Activated T-helper 2 cell treated with anti-CD3 and anti-CD28 coated beads, Interferon-gamma antibody, Interleukin-2, Interleukin-4, amounts not matched to agents 10 μg/mL and 5 μg/mL and 100 μg/mL, durations not matched to agents 14 hours and 24 hours and 36 hours (primary cell): ENCODE measurements around the gene DSCAM. TPM values are rescaled to one million over a fixed set of nuclear protein-coding genes. Genes with fewer than 3 reads are reported as not detected.

Experiments used
- DNase-seq: peaks from one replicate; pipeline ENCODE4 v3.0.0; 2021; ENCODE audit warnings: low spot score
- H3K27ac Mint-ChIP-seq: one replicate; pipeline ENCODE4 v1.8.0; 2021; ENCODE audit warnings: mixed read lengths
- H3K27me3 Mint-ChIP-seq: one replicate; pipeline ENCODE4 v1.8.0; 2021; ENCODE audit warnings: low read depth, mixed read lengths
- H3K36me3 Mint-ChIP-seq: one replicate; pipeline ENCODE4 v1.8.0; 2021; ENCODE audit warnings: low read depth, mixed read lengths
- H3K4me1 Mint-ChIP-seq: one replicate; pipeline ENCODE4 v1.8.0; 2021; ENCODE audit warnings: low read depth, mixed read lengths
- H3K4me3 Mint-ChIP-seq: one replicate; pipeline ENCODE4 v1.8.0; 2021; ENCODE audit warnings: low read depth, mild to moderate bottlenecking, moderate library complexity, mixed read lengths
- H3K9me3 Mint-ChIP-seq: one replicate; pipeline ENCODE4 v1.8.0; 2021; ENCODE audit warnings: mixed read lengths
- intact Hi-C: fragments of 100-400 bp; cut with micrococcal nuclease; formaldehyde crosslinking; loops from one replicate; pipeline ENCODE4 v1.15.1; 2023
- total RNA-seq: library from RNA; stranded (reverse); gene quantifications from 2 replicates; pipeline ENCODE4 v1.2.3, GENCODE V29; 2022

Gene DSCAM
- total RNA-seq, 1 donor from 2014 or later, result not detected

GRCh38 chr21:40753756-40754155, 93.2 kb downstream of the DSCAM start:
- Mint-ChIP-seq H3K27me3 (no peaks in the 10 kb centered on the region), H3K27ac (no peak overlapping the region), H3K36me3 (no peaks in the 10 kb centered on the region), H3K4me1 (no peaks in the 10 kb centered on the region), H3K9me3 (peaks cover 10% of the 10 kb centered on the region), H3K4me3 (no peak overlapping the region)
- no peak for DNase-seq
- intact Hi-C loops, result no loop called here

GRCh38 chr21:40752125-40752524, 94.8 kb downstream of the DSCAM start:
- Mint-ChIP-seq H3K4me1 (no peaks in the 10 kb centered on the region), H3K4me3 (no peak overlapping the region), H3K9me3 (peaks cover 9% of the 10 kb centered on the region), H3K27me3 (no peaks in the 10 kb centered on the region), H3K27ac (no peak overlapping the region), H3K36me3 (no peaks in the 10 kb centered on the region)
- intact Hi-C loops, result no loop called here
- no peak for DNase-seq

DNA sequence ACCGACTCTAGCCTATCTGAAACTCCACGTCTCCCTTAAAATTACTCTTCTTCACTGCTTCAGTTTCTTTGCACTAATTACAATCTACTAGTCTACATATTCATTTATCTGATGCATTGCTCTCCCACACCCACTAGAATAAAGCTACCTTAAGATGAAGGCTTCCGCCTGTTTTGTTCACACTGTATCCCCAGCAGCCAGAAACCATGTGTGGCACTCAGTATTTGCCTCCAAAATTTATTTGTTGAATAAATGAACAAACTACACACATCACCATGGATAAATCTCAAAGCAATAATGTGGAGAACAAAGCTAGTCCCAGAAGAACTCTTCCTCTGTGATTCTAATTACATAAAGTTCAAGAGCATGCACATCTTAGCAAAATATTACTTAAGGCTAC, 95.7 kb downstream of the DSCAM start:
- Mint-ChIP-seq H3K9me3 (peaks cover 9% of the 10 kb centered on the region), H3K27me3 (no peaks in the 10 kb centered on the region)
- intact Hi-C loops, result no loop called here

GRCh38 chr21:40736145-40736544, 110.8 kb downstream of the DSCAM start:
- intact Hi-C loops, result no loop called here
- H3K36me3 Mint-ChIP-seq, result no peaks in the 10 kb centered on the region
- H3K4me3 Mint-ChIP-seq, result no peak overlapping the region
- H3K9me3 Mint-ChIP-seq, result peaks cover 4% of the 10 kb centered on the region
- H3K27me3 Mint-ChIP-seq, result no peaks in the 10 kb centered on the region
- H3K27ac Mint-ChIP-seq, result no peak overlapping the region
- DNase-seq, result no peak
- H3K4me1 Mint-ChIP-seq, result no peaks in the 10 kb centered on the region

More for the DNA sequence above, 95.7 kb downstream of the DSCAM start:
- no peaks in the 10 kb centered on the region for H3K36me3 Mint-ChIP-seq
- H3K4me3 Mint-ChIP-seq, result no peak overlapping the region
- no peaks in the 10 kb centered on the region for H3K4me1 Mint-ChIP-seq
- no peak overlapping the region for H3K27ac Mint-ChIP-seq
- no peak for DNase-seq

DNA sequence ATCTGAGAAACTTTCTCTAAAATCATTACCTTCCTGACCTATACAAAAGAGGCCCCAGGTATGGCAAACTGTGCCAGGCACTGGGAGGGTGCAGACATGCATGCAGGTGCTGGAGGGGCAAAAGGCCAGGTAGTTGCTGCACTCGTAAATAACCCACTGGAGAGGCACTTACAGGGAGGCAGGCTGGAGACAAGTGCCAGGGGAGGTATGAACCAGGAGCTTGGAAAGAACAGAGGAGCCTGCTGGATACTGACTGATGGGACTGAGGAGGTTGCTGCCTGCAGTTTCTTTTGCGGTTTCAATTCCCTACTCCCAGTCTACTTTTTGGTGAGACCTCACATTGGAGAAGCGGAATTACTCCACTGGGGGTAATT, 113.9 kb downstream of the DSCAM start:
- H3K4me1 Mint-ChIP-seq, result no peaks in the 10 kb centered on the region
- DNase-seq, result no peak
- no peak overlapping the region for H3K4me3 Mint-ChIP-seq
- no peak overlapping the region for H3K27ac Mint-ChIP-seq
- H3K27me3 Mint-ChIP-seq, result no peaks in the 10 kb centered on the region
- peaks cover 2% of the 10 kb centered on the region for H3K9me3 Mint-ChIP-seq
- H3K36me3 Mint-ChIP-seq, result no peaks in the 10 kb centered on the region
- intact Hi-C loops, result no loop called here

GRCh38 chr21:40732253-40733023, 114.5 kb downstream of the DSCAM start:
- Mint-ChIP-seq H3K4me3 (no peak overlapping the region), H3K4me1 (no peaks in the 10 kb centered on the region), H3K9me3 (peaks cover 7% of the 10 kb centered on the region), H3K27ac (no peak overlapping the region), H3K27me3 (no peaks in the 10 kb centered on the region), H3K36me3 (no peaks in the 10 kb centered on the region)
- no peak for DNase-seq
- intact Hi-C loops, result no loop called here

- Mint-ChIP-seq H3K9me3 (peaks cover 13% of the 10 kb centered on the region), H3K36me3 (no peaks in the 10 kb centered on the region), H3K4me3 (no peak overlapping the region), H3K27ac (no peak overlapping the region), H3K4me1 (no peaks in the 10 kb centered on the region), H3K27me3 (no peaks in the 10 kb centered on the region)
- intact Hi-C loops, result no loop called here
- no peak for DNase-seq
These were observed 115.8 kb downstream of the DSCAM start for GRCh38 chr21:40731206-40731605.

- intact Hi-C loops, result no loop called here
- H3K9me3 Mint-ChIP-seq, result peaks cover 17% of the 10 kb centered on the region
- H3K27ac Mint-ChIP-seq, result no peak overlapping the region
- no peaks in the 10 kb centered on the region for H3K36me3 Mint-ChIP-seq
- H3K4me1 Mint-ChIP-seq, result no peaks in the 10 kb centered on the region
- H3K27me3 Mint-ChIP-seq, result no peaks in the 10 kb centered on the region
- no peak for DNase-seq
- H3K4me3 Mint-ChIP-seq, result no peak overlapping the region
These were observed 116.5 kb downstream of the DSCAM start for GRCh38 chr21:40730426-40730800.

- Mint-ChIP-seq H3K27me3 (no peaks in the 10 kb centered on the region), H3K9me3 (peaks cover 22% of the 10 kb centered on the region), H3K4me3 (no peak overlapping the region), H3K36me3 (no peaks in the 10 kb centered on the region), H3K27ac (no peak overlapping the region), H3K4me1 (no peaks in the 10 kb centered on the region)
- intact Hi-C loops, result no loop called here
- DNase-seq, result no peak
These were observed 117.1 kb downstream of the DSCAM start for GRCh38 chr21:40729761-40730425.

DNA sequence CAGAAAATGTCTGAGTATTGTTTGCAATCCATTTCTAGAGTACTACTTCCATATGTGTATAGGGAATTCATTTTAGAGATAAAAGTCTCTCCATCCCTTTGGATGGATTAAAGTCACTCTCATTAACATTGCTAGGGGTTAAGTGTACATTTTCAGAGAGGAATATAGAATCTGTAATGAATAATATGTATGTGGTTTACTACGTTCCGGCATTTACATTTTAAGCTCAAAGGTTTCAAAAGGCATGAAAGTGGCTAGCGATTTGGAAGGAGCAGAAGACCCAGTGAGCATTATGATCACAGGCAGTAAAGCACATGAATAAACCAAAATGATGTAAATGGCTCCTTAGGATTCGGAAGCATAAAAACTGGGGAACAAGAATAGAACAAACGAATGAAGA, 123.0 kb downstream of the DSCAM start:
- Mint-ChIP-seq H3K4me3 (no peak overlapping the region), H3K27ac (no peak overlapping the region), H3K36me3 (no peaks in the 10 kb centered on the region), H3K9me3 (peaks cover 47% of the 10 kb centered on the region), H3K27me3 (no peaks in the 10 kb centered on the region), H3K4me1 (no peaks in the 10 kb centered on the region)
- no peak for DNase-seq
- intact Hi-C loops, result no loop called here

- intact Hi-C loops, result no loop called here
- Mint-ChIP-seq H3K27ac (no peak overlapping the region), H3K4me1 (no peaks in the 10 kb centered on the region), H3K4me3 (no peak overlapping the region), H3K9me3 (peaks cover 50% of the 10 kb centered on the region), H3K36me3 (no peaks in the 10 kb centered on the region), H3K27me3 (no peaks in the 10 kb centered on the region)
- DNase-seq, result no peak
These were observed 123.6 kb downstream of the DSCAM start for GRCh38 chr21:40723317-40723716.

- intact Hi-C loops, result no loop called here
- Mint-ChIP-seq H3K9me3 (peaks cover 39% of the 10 kb centered on the region), H3K4me1 (no peaks in the 10 kb centered on the region), H3K36me3 (no peaks in the 10 kb centered on the region), H3K4me3 (no peak overlapping the region), H3K27ac (no peak overlapping the region), H3K27me3 (no peaks in the 10 kb centered on the region)
- no peak for DNase-seq
These were observed 127.3 kb downstream of the DSCAM start for GRCh38 chr21:40719615-40720014.

DNA sequence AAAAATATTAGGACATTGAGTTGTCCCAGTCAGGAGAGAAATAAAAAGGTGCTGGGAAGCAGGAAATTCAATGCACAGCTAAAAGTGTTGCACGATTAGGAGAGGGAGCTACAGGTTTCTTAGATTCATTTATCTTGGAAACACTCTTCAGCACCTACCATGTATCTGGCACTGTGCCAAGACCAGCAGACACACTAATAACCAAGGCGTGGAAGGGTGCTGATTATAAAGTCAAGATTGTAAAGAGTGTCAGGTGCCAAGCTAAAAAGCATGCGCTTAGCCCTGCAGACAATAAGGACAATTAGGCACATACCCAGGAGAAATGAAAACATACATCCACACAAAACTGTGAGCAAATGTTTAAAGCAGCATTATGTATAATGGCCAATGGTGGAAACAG, 129.9 kb downstream of the DSCAM start:
- Mint-ChIP-seq H3K9me3 (peaks cover 36% of the 10 kb centered on the region), H3K27me3 (no peaks in the 10 kb centered on the region), H3K4me1 (no peaks in the 10 kb centered on the region), H3K27ac (no peak overlapping the region), H3K36me3 (no peaks in the 10 kb centered on the region), H3K4me3 (no peak overlapping the region)
- intact Hi-C loops, result no loop called here
- no peak for DNase-seq
